Measurements from ENCODE around the gene NBR1. TPM values are rescaled to one million over a fixed set of nuclear protein-coding genes. Genes with fewer than 3 reads are reported as not detected.
"Not testable (repeated sequence)": the region's sequence is repeated elsewhere in the genome, so short reads cannot be mapped to it uniquely, and the experiment has no call there.

The NBR1 gene
- total RNA-seq, 1 donor from 2014 or later: 60.5 TPM

DNA sequence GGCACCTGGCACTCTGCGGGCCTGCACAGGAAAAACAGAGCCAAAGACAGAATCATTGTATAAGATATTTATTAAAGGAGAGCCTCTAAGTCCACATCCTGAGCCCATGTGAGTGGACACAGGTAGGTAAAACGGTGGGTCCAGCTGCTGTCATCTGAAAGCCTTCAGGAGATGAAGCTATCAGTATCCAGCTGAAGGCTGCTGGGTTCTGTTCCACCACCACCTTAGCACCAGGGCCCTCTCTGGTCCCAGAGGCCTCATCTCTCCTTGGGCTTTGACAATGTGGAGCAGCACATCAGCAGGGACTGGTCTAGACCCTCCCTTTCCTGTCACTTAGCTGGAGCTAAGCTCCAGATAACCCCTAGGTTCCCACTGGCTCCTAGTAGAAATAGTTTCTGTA lies 48.0 kb downstream of the NBR1 start:
- TF ChIP-seq, protein P1, sequence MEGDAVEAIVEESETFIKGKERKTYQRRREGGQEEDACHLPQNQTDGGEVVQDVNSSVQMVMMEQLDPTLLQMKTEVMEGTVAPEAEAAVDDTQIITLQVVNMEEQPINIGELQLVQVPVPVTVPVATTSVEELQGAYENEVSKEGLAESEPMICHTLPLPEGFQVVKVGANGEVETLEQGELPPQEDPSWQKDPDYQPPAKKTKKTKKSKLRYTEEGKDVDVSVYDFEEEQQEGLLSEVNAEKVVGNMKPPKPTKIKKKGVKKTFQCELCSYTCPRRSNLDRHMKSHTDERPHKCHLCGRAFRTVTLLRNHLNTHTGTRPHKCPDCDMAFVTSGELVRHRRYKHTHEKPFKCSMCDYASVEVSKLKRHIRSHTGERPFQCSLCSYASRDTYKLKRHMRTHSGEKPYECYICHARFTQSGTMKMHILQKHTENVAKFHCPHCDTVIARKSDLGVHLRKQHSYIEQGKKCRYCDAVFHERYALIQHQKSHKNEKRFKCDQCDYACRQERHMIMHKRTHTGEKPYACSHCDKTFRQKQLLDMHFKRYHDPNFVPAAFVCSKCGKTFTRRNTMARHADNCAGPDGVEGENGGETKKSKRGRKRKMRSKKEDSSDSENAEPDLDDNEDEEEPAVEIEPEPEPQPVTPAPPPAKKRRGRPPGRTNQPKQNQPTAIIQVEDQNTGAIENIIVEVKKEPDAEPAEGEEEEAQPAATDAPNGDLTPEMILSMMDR (IDR thresholded peaks at IDR 0.05; ENCODE audit: insufficient read depth, low read length, poor library complexity, severe bottlenecking): no peak
- DNase-seq (ENCODE audit: low read depth): no peak
- peaks cover 2% of the 10 kb centered on the region for H3K36me3 ChIP-seq (ENCODE audit: control insufficient read depth, insufficient read depth, low read length)
- no peaks in the 10 kb centered on the region for H3K27me3 ChIP-seq (ENCODE audit: control insufficient read depth, insufficient read depth, low read length)
- no peak overlapping the region for H3K4me3 ChIP-seq (ENCODE audit: low read depth, low read length)

DNA sequence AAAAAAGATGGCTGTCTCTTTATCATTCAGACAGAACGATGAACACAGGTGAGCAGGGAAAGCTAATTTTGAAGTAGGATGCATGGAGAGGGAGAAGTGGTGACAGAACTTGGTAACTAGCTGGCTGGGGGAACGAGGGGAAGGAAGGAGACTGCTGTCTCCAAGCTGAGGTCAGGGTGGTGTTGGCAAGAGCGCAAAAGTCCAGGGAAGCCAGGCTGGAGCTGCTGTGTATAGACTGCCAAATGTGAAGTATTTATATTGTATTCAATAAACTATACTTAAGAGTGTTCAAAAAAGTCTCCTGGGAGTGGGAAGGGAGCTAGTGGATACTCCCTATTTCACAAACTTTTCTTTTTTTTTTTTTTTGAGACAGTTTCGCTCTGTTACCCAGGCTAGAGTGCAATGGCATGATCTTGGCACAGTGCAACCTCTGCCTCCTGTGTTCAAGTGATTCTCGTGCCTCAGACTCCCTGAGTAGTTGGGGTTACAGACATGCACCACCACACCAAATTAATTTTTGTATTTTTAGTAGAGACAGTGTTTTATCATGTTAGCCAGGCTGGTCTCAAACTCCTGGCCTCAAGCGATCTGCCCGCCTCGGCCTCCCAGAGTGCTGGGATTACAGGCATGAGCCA lies 48.8 kb downstream of the NBR1 start:
- H3K36me3 ChIP-seq (ENCODE audit: control insufficient read depth, insufficient read depth, low read length): peaks cover 2% of the 10 kb centered on the region
- H3K4me3 ChIP-seq (ENCODE audit: low read depth, low read length): no peak overlapping the region
- DNase-seq (ENCODE audit: low read depth): no peak
- TF ChIP-seq, protein P1 (IDR thresholded peaks at IDR 0.05; ENCODE audit: insufficient read depth, low read length, poor library complexity, severe bottlenecking): no peak
- H3K27me3 ChIP-seq (ENCODE audit: control insufficient read depth, insufficient read depth, low read length): no peaks in the 10 kb centered on the region

DNA sequence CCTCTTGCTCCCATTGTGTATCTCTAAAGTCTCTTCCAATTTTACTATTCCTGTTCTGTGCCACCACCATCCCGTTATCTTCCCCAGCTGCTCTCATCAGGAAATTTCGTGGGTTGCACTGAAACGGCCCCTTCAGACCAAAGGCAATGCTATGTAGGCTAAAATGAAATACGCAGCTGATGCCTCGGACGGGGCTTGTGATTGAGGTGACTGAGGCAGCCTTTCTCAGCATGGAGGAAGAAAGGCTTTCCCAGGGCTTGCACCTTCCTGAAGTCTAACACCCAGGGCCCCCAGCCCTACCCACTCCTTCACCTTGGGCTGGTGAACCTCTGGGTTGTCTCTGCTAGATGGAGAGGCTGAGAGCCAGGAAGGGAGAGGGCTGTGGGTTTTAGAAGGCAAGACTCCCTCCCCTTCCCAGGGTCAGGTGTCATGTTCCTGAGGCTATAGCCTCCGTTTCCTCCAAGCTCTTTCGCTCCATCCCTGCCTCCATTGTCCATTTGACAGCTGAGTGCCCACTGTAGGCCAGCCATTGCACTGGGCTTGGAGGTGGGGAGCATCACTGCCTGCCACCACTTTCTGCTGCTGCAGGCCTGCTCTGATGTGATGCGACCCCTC lies 49.6 kb downstream of the NBR1 start:
- Histone ChIP-seq H3K27me3 (ENCODE audit: control insufficient read depth, insufficient read depth, low read length) (no peaks in the 10 kb centered on the region), H3K4me3 (ENCODE audit: low read depth, low read length) (no peak overlapping the region), H3K36me3 (ENCODE audit: control insufficient read depth, insufficient read depth, low read length) (peaks cover 2% of the 10 kb centered on the region)
- TF ChIP-seq, protein P1 (IDR thresholded peaks at IDR 0.05; ENCODE audit: insufficient read depth, low read length, poor library complexity, severe bottlenecking): no peak
- no peak for DNase-seq (ENCODE audit: low read depth)

DNA sequence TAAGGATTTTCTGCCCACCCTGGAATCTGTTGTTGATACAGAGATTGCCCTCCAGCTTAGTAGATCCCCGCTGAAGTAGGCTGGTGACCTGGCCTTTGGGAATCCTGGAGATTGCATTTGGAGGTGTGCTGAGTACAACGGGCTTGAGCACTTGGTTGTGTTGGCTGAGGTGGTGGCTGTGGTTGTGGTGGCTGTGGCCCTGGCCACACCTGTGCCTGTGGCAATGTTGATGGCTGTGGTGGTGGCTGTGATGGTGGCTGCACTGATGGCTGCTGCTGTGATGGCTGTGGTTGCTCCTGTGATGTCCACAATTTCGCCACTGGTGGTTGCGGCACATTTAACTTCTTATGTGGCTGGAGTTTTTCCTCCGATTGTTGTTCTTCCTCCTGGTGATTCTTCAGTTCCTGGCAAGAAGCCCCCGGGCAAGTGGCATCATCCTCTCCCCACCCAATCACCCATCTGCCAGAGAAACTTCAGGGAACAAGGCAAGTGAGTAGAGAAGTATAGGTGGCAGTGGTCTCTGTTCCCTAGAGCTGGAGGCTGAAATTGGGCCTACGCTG lies 53.2 kb downstream of the NBR1 start:
- TF ChIP-seq, protein P1 (IDR thresholded peaks at IDR 0.05; ENCODE audit: insufficient read depth, low read length, poor library complexity, severe bottlenecking): no peak
- no peak overlapping the region for H3K4me3 ChIP-seq (ENCODE audit: low read depth, low read length)
- H3K36me3 ChIP-seq (ENCODE audit: control insufficient read depth, insufficient read depth, low read length): no peaks in the 10 kb centered on the region
- H3K27me3 ChIP-seq (ENCODE audit: control insufficient read depth, insufficient read depth, low read length): no peaks in the 10 kb centered on the region
- no peak for DNase-seq (ENCODE audit: low read depth)

DNA sequence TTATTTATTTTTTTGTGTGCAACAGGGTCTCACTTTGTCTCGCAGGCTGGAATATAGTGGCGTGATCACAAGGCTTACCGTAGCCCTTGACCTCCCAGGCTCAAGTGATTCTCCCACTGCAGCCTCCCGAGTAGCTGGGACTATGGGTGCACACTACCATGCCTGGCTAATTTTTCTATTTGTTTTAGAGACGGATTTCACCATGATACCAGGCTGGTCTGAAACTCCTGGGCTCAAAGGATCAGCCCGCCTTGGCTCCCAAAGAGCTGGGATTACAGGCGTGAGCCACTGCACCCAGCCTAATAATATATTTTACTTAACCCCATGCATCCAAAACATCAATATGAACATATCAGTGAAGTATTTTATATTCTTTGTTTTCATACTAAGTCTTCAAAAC lies 55.4 kb downstream of the NBR1 start:
- no peak for DNase-seq (ENCODE audit: low read depth)

DNA sequence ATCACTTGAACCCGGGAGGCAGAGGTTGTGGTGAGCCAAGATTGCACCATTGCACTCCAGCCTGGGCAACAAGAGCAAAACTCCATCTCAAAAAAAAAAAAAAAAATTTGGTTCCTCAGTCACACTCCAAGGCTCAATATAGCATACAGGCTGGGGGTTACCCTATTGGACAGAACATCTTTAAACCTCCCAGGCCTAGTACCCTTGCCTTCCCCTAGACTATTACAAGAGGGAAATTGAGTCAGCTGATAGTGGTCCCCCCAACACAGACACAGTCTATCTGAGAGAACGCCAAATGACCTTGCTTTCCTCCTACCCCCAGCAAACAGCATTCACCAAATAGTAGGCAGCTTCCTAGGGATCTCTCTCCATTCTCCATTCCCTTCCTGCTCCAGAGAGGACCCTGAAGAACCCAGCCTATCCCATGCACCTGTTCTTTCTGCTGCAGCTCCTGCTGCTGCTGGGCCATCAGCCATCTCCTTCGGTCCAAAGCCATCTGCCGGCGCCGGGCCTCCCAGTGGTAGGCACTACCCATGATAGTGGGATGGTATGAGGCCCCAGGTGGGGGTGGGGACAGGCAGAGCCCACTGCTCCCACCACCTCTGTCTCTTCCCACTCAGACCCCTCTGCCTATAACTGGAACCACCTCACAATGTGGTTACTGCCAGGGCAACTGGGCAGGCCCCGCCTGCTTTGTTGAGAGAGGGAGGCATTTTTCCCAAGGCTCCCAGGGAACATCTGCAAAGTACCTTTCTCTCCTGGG lies 57.2 kb downstream of the NBR1 start, which contains the start of gene CCDC200:
TSS of gene CCDC200 (minus strand) at position 604 of the 763 bp plus-strand sequence. CDS start at position 535, 69 bp downstream.
- not testable (repeated sequence) for H3K36me3 ChIP-seq (ENCODE audit: control insufficient read depth, insufficient read depth, low read length); H3K27me3 ChIP-seq (ENCODE audit: control insufficient read depth, insufficient read depth, low read length); H3K4me3 ChIP-seq (ENCODE audit: low read depth, low read length); DNase-seq (ENCODE audit: low read depth)

More for the DNA sequence above, 55.4 kb downstream of the NBR1 start:
- TF ChIP-seq, protein P1 (IDR thresholded peaks at IDR 0.05; ENCODE audit: insufficient read depth, low read length, poor library complexity, severe bottlenecking): no peak
- no peaks in the 10 kb centered on the region for H3K27me3 ChIP-seq (ENCODE audit: control insufficient read depth, insufficient read depth, low read length)
- H3K36me3 ChIP-seq (ENCODE audit: control insufficient read depth, insufficient read depth, low read length): no peaks in the 10 kb centered on the region
- no peak overlapping the region for H3K4me3 ChIP-seq (ENCODE audit: low read depth, low read length)

DNA sequence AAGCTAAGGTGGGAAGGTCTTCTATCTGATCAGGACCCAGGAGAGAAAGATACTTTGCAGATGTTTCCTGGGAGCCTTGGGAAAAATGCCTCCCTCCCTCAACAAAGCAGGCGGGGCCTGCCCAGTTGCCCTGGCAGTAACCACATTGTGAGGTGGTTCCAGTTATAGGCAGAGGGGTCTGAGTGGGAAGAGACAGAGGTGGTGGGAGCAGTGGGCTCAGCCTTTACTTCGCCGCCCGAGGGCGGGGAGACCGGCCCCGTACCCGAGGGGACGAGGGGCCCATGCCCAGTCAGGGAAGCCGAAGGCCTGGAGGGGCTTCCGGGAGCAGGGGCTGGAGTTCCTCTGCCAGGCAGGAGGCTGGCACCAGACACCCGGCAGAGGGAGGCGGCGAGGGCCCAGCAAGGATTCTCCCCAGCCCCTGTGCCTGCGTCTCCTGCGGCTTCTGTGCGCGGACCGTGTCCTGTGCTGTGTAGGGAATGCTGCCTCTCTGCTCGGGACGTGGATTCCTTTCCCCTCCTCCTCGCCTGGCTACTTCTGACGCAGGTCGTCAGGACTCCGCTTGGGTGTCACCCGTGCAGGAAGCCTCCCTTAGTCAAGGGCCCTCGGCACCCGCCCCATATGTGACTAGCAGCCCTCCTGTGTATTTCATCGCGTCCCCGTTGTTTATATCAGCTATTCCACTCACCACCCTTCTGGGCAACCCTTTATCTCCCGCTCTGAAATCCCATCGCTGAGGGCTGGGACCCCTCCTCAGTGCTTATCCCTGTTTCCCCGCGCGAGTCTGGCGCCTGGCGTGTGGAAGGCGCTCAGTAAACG lies 60.4 kb downstream of the NBR1 start:
- H3K36me3 ChIP-seq (ENCODE audit: control insufficient read depth, insufficient read depth, low read length); H3K4me3 ChIP-seq (ENCODE audit: low read depth, low read length); H3K27me3 ChIP-seq (ENCODE audit: control insufficient read depth, insufficient read depth, low read length); DNase-seq (ENCODE audit: low read depth): not testable (repeated sequence)

DNA sequence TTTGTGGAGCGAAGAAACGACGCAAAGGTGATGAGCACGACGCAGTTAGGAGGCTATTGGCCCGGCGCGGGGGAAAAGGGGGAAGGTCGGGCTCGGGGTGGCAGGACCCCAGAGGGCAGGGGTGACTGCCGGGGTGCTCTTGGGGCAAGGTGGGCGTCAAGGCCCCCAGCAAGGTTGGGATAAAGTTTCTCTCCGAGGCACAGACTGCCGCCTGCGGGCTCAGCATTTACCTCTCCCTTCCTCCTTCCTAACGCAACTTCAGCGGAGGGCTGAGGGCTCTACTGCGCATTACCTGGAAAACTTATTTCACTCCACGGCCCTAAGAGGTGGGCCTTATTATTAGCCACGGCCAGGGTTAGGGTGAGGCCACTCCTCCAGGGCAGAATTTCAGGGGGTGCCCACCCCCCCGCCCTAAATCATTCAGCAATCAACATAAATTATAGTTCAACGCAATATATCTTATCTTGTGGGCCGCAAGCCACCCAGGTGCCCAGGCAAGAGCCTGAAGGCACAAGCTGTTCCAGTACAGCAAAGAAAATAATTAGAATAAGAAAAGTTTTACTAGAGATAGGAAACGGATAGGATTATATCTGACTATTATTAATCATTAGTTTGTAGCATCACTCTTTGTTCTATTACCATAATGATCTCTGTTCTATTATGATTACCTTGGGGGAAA lies 61.1 kb downstream of the NBR1 start:
- not testable (repeated sequence) for H3K4me3 ChIP-seq (ENCODE audit: low read depth, low read length); H3K36me3 ChIP-seq (ENCODE audit: control insufficient read depth, insufficient read depth, low read length); DNase-seq (ENCODE audit: low read depth); H3K27me3 ChIP-seq (ENCODE audit: control insufficient read depth, insufficient read depth, low read length)
